HEK293 (cell line): Measurements from ENCODE around the gene CS.

Source experiments
- PRDM10 ChIP-seq: fragments of 450-650 bp; formaldehyde crosslinking; IDR thresholded peaks from 2 replicates; pipeline ENCODE4 v1.5.1; 2016; ENCODE audit warnings: missing biosample characterization, missing genetic modification characterization
- PRDM4 ChIP-seq: fragments of 450-650 bp; formaldehyde crosslinking; IDR thresholded peaks from 2 replicates; pipeline ENCODE4 v1.5.1; 2017; ENCODE audit warnings: missing biosample characterization, missing genetic modification characterization
- ZBTB48 ChIP-seq: fragments of 450-650 bp; formaldehyde crosslinking; IDR thresholded peaks from 2 replicates; pipeline ENCODE4 v1.5.1; 2016; ENCODE audit warnings: missing biosample characterization, missing genetic modification characterization
- ZNF174 ChIP-seq: fragments of 450-650 bp; formaldehyde crosslinking; IDR thresholded peaks from 2 replicates; pipeline ENCODE4 v1.5.0; 2017; ENCODE audit warnings: missing biosample characterization, mild to moderate bottlenecking, missing genetic modification characterization
- ZNF624 ChIP-seq: fragments of 450-650 bp; formaldehyde crosslinking; IDR thresholded peaks from 2 replicates; pipeline ENCODE4 v1.5.1; 2017; ENCODE audit warnings: missing biosample characterization, missing genetic modification characterization
- ZNF629 ChIP-seq: fragments of 450-650 bp; formaldehyde crosslinking; IDR thresholded peaks from 2 replicates; pipeline ENCODE4 v1.5.1; 2017; ENCODE audit warnings: missing biosample characterization, missing genetic modification characterization
- ZSCAN30 ChIP-seq: fragments of 450-650 bp; IDR thresholded peaks from 2 replicates; pipeline ENCODE4 v1.5.1; 2018; ENCODE audit warnings: missing biosample characterization, mild to moderate bottlenecking, missing genetic modification characterization, moderate library complexity

CS gene

GRCh38 chr12:56221757-56222530, 78.2 kb downstream of the CS start, which contains the start of gene RNF41 (continued):
- TF ChIP-seq PRDM10 (tag by site-specific recombination), result peak; percentile 52
- TF ChIP-seq ZNF629, result peak; percentile 71; the same call in 1 of the 2 replicates
- peak; percentile 40; the same call in 1 of the 2 replicates for TF ChIP-seq ZBTB48 (tag by site-specific recombination)
- TF ChIP-seq PRDM4 (tag by site-specific recombination), result peak; percentile 53; the same call in 1 of the 2 replicates
- TF ChIP-seq ZSCAN30 (tag by site-specific recombination), result peak; percentile 71; the same call in 1 of the 2 replicates
- TF ChIP-seq ZNF174 (tag by site-specific recombination), result no peak
- TF ChIP-seq ZNF624 (tag by site-specific recombination), result no peak
